Measurements from ENCODE around the gene CTXN1. TPM values are rescaled to one million over a fixed set of nuclear protein-coding genes. Genes with fewer than 3 reads are reported as not detected.

The CTXN1 gene
- total and polyA plus RNA-seq, 8 donors = 4.2 to 13.3 (median 8.6) TPM

DNA sequence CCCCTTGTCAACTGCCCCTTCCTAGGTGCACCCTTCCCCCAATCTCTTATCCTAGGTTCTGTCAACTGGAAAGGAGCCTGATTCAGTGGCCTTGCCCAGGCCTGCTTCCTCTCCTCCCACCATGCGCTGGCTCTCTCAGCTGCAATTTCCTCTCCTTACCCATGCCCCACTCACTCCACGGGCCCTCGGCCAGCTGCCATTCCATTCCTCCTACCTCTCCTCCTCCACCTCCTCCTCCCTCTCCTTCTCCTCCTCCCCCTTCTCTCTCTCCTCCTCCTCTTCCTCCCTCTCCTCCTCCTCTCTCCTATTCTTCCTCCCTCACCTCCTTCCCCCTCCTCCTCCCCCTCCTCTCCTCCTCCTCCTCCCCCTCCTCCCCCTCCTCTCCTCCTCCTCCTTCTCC, 27.1 kb upstream of the CTXN1 start:
- Histone ChIP-seq H3K27ac (no peak overlapping the region), H3K4me3 (no peak overlapping the region), H3K27me3 (no peaks in the 10 kb centered on the region), H3K9me3 (no peaks in the 10 kb centered on the region), H3K4me1 (peaks cover 0 to 11% of the 10 kb centered on the region in 2 donors), H3K36me3 (peaks cover 0 to 7% of the 10 kb centered on the region in 2 donors)
- ATAC-seq (peak; percentile 62), DNase-seq (peak in 1 of 4 donors; percentile 40)
- intact Hi-C loops (cut with DNase I) = no loop called here
- TF ChIP-seq, protein P1, sequence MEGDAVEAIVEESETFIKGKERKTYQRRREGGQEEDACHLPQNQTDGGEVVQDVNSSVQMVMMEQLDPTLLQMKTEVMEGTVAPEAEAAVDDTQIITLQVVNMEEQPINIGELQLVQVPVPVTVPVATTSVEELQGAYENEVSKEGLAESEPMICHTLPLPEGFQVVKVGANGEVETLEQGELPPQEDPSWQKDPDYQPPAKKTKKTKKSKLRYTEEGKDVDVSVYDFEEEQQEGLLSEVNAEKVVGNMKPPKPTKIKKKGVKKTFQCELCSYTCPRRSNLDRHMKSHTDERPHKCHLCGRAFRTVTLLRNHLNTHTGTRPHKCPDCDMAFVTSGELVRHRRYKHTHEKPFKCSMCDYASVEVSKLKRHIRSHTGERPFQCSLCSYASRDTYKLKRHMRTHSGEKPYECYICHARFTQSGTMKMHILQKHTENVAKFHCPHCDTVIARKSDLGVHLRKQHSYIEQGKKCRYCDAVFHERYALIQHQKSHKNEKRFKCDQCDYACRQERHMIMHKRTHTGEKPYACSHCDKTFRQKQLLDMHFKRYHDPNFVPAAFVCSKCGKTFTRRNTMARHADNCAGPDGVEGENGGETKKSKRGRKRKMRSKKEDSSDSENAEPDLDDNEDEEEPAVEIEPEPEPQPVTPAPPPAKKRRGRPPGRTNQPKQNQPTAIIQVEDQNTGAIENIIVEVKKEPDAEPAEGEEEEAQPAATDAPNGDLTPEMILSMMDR (IDR thresholded peaks at IDR 0.05) = no peak

- Histone ChIP-seq H3K9me3 (no peaks in the 10 kb centered on the region), H3K4me3 (no peak overlapping the region), H3K4me1 (peaks cover 0 to 20% of the 10 kb centered on the region in 2 donors), H3K36me3 (no peaks in the 10 kb centered on the region), H3K27ac (no peak overlapping the region), H3K27me3 (no peaks in the 10 kb centered on the region)
- ATAC-seq (no peak), DNase-seq (no peak)
- intact Hi-C loops (cut with DNase I) = loop anchor here in 1 of 2 donors (10.0 kb wide), 1 partner anchor 307 kb away; no protein-coding TSS in a partner anchor
- TF ChIP-seq, protein P1 (IDR thresholded peaks at IDR 0.05) = no peak
Measured at GRCh38 chr19:7947939-7948338, 22.0 kb upstream of the CTXN1 start.

DNA sequence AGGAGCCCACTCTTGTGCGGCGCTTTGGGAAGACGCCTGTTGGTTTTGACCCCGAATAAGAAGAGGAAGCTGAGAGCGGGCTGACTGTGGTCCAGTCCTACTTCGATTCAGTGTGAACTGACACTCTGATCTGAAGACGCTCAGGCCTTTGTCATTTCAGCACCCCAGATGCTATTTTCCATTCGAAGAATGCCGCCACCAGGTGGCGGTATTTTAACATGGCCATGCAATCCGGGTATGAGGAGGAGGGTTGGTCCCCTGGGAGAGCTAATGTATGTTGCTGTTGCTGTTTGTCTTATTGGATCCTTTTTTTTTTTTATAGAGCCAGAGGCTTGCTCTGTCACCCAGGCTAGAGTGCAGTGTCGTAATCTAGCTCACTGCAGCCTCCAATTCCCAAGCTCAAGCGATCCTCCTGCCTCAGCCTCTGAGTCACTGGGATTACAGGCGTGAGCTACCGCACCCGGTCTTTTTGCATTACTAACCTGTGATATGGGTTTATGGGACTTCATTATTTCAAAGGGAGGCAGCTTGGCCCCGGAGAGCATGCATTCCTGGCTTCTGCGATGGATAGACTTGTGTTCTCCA, 18.3 kb upstream of the CTXN1 start:
- Histone ChIP-seq H3K4me3 (peak overlapping the region; percentile 58 to 74), H3K9me3 (no peaks in the 10 kb centered on the region), H3K27ac (peak overlapping the region; percentile 66 to 92), H3K4me1 (peaks cover 7 to 42% of the 10 kb centered on the region in 2 donors), H3K27me3 (no peaks in the 10 kb centered on the region), H3K36me3 (peaks cover 0 to 19% of the 10 kb centered on the region in 2 donors)
- intact Hi-C loops (cut with DNase I) = loop anchor here in 1 of 2 donors (10.0 kb wide), 1 partner anchor 311 kb away; no protein-coding TSS in a partner anchor
- ATAC-seq (peak; percentile 78), DNase-seq (peak; percentile 79 to 92 (median 86))
- TF ChIP-seq, protein P1 (IDR thresholded peaks at IDR 0.05) = peak; percentile 84 to 86

GRCh38 chr19:7943444-7944176, 17.7 kb upstream of the CTXN1 start, which contains the start of gene TIMM44:
TIMM44 (minus strand) TSS chr19:7943666; CDS start chr19:7943651, 15 bp downstream.
- peak; percentile 97 to 99 (median 99) for DNase-seq
- Histone ChIP-seq H3K4me1 (peaks cover 7 to 42% of the 10 kb centered on the region in 2 donors), H3K9me3 (no peaks in the 10 kb centered on the region), H3K36me3 (peaks cover 0 to 25% of the 10 kb centered on the region in 2 donors), H3K27ac (peak within 1 kb of the TSS; percentile 86 to 92), H3K27me3 (no peaks in the 10 kb centered on the region), H3K4me3 (peak within 1 kb of the TSS; percentile 74 to 91)
- TF ChIP-seq, protein P1 (IDR thresholded peaks at IDR 0.05) = no peak
- peak; percentile 98 for ATAC-seq
- intact Hi-C loops (cut with DNase I) = loop anchor here in 1 of 2 donors (10.0 kb wide), 1 partner anchor 311 kb away; no protein-coding TSS in a partner anchor

- TF ChIP-seq, protein P1 (IDR thresholded peaks at IDR 0.05) = no peak
- DNase-seq = no peak
- intact Hi-C loops (cut with DNase I) = loop anchor here in 1 of 2 donors (10.0 kb wide), 1 partner anchor 312 kb away; no protein-coding TSS in a partner anchor
- H3K9me3 ChIP-seq = no peaks in the 10 kb centered on the region
- ATAC-seq = no peak
- peaks cover 0 to 31% of the 10 kb centered on the region in 2 donors for H3K36me3 ChIP-seq
- H3K4me1 ChIP-seq = peaks cover 7 to 42% of the 10 kb centered on the region in 2 donors
- peak overlapping the region; percentile 74 to 91 for H3K4me3 ChIP-seq
- H3K27me3 ChIP-seq = no peaks in the 10 kb centered on the region
- H3K27ac ChIP-seq = peak overlapping the region; percentile 86 to 92
Measured at GRCh38 chr19:7942981-7943443, 17.1 kb upstream of the CTXN1 start.

All from left lung (tissue), 10 donors.